Mesothelial cell of epicardium (in vitro differentiated cells): ENCODE results near the gene GALE. TPM values are rescaled to one million over a fixed set of nuclear protein-coding genes. Genes with fewer than 3 reads are reported as not detected.
"Not testable (repeated sequence)": the region's sequence is repeated elsewhere in the genome, so short reads cannot be mapped to it uniquely, and the experiment has no call there.

Experiments
- DNase-seq, 2 experiments: peaks; one replicate each; pipeline ENCODE4 v3.0.0; 2021; ENCODE audit warnings: low spot score in 2 of 2; ENCODE audit not compliant: unreplicated experiment in 2 of 2
- H3K27ac Mint-ChIP-seq: 2 replicates; pipeline ENCODE4 v1.8.0; 2021; ENCODE audit warnings: mixed read lengths
- H3K27me3 Mint-ChIP-seq: 2 replicates; pipeline ENCODE4 v1.8.0; 2021; ENCODE audit warnings: low read depth, mixed read lengths
- H3K36me3 Mint-ChIP-seq: 2 replicates; pipeline ENCODE4 v1.8.0; 2021; ENCODE audit warnings: mixed read lengths
- H3K4me1 Mint-ChIP-seq: 2 replicates; pipeline ENCODE4 v1.8.0; 2021; ENCODE audit warnings: mixed read lengths
- H3K4me3 Mint-ChIP-seq: 2 replicates; pipeline ENCODE4 v1.8.0; 2021; ENCODE audit warnings: mild to moderate bottlenecking, moderate library complexity, mixed read lengths
- H3K9me3 Mint-ChIP-seq: 2 replicates; pipeline ENCODE4 v1.8.0; 2021; ENCODE audit warnings: mixed read lengths
- total RNA-seq: library from RNA; stranded (reverse); gene quantifications from 3 replicates; pipeline ENCODE4 v1.2.1, GENCODE V29; 2021
- TF ChIP-seq, protein P1 (sequence below): fragments of 200-600 bp; sonication (generic); IDR thresholded peaks from one replicate; pipeline ENCODE4 v1.5.0; 2021; ENCODE audit warnings: antibody characterized with exemption; ENCODE audit not compliant: unreplicated experiment

Gene GALE
- total RNA-seq, 1 donor from 2014 or later: 22.5 TPM

GRCh38 chr1:23838401-23838866 is 37.9 kb upstream of the GALE start:
- peak overlapping the region; percentile 53 for H3K27ac Mint-ChIP-seq
- peak overlapping the region; percentile 71 for H3K4me3 Mint-ChIP-seq
- peaks cover 10% of the 10 kb centered on the region for H3K4me1 Mint-ChIP-seq
- DNase-seq: peak; percentile 30 to 72
- TF ChIP-seq, protein P1, sequence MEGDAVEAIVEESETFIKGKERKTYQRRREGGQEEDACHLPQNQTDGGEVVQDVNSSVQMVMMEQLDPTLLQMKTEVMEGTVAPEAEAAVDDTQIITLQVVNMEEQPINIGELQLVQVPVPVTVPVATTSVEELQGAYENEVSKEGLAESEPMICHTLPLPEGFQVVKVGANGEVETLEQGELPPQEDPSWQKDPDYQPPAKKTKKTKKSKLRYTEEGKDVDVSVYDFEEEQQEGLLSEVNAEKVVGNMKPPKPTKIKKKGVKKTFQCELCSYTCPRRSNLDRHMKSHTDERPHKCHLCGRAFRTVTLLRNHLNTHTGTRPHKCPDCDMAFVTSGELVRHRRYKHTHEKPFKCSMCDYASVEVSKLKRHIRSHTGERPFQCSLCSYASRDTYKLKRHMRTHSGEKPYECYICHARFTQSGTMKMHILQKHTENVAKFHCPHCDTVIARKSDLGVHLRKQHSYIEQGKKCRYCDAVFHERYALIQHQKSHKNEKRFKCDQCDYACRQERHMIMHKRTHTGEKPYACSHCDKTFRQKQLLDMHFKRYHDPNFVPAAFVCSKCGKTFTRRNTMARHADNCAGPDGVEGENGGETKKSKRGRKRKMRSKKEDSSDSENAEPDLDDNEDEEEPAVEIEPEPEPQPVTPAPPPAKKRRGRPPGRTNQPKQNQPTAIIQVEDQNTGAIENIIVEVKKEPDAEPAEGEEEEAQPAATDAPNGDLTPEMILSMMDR: no peak
- H3K27me3 Mint-ChIP-seq: peaks cover 31% of the 10 kb centered on the region
- H3K9me3 Mint-ChIP-seq: no peaks in the 10 kb centered on the region
- H3K36me3 Mint-ChIP-seq: no peaks in the 10 kb centered on the region

DNA sequence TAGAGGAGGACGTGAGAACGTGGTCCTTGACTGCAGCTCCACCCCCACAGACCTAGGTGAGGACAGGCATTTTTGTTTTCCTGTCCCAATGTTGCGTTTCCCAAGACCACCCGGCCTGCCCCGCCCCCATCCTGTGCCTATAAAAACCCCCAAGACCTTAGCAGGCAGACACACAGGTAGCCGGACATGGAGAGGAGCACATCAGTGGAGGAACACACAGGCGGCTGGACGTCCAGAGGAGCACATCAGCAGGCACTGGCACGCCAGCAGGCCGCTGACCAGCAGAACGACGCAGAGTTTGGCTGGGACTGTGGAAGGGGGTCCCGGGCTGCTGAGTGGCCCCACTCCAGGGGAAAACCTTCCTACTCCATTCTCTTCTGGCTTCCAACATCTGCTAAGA is 37.4 kb upstream of the GALE start:
- H3K9me3 Mint-ChIP-seq: no peaks in the 10 kb centered on the region
- TF ChIP-seq, protein P1: no peak
- DNase-seq: peak in 1 of 2 experiments; percentile 38
- peak overlapping the region; percentile 71 for H3K4me3 Mint-ChIP-seq
- H3K4me1 Mint-ChIP-seq: peaks cover 10% of the 10 kb centered on the region
- peak overlapping the region; percentile 53 for H3K27ac Mint-ChIP-seq
- peaks cover 31% of the 10 kb centered on the region for H3K27me3 Mint-ChIP-seq
- H3K36me3 Mint-ChIP-seq: no peaks in the 10 kb centered on the region

DNA sequence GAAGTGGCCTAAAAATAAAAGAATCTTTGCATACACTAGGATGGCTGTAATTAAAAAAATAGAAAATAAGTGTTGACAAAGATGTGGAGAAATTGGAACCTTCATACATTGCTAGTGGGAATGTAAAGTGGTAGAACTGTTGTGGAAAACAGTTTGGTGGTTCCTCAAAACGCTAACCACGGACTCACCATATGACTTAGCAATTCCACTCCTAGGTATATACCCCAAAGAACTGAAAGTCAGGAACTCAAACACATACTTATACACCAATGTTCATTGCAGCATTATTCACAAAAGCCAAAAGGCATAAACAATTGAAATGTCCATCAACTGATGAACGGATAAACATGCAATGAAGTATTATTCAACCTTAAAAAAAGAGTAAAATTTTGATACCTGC is 35.5 kb upstream of the GALE start:
- no peak for DNase-seq

DNA sequence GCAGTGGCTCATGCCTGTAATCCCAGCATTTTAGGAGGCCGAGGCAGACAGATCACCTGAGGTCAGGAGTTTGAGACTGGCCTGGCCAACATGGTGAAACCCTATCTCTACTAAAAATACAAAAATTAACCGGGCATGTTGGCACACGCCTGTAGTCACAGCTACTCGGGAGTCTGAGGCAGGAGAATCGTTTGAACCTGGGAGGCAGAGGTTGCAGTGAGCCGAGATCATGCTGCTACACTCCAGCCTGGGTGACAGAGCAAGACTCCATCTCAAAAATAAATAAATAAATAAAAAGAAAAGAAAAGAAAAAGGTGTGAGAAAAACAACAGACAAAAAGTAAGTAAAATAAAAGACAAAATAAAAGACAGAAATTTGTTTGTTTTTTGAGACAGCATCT is 33.6 kb upstream of the GALE start:
- H3K36me3 Mint-ChIP-seq, H3K9me3 Mint-ChIP-seq, H3K27ac Mint-ChIP-seq, H3K4me3 Mint-ChIP-seq, DNase-seq: not testable (repeated sequence)
- peaks cover 10% of the 10 kb centered on the region for H3K4me1 Mint-ChIP-seq
- H3K27me3 Mint-ChIP-seq: peaks cover 21% of the 10 kb centered on the region

More for the DNA sequence above, 35.5 kb upstream of the GALE start:
- H3K36me3 Mint-ChIP-seq: no peaks in the 10 kb centered on the region
- H3K4me1 Mint-ChIP-seq: peaks cover 10% of the 10 kb centered on the region
- peaks cover 21% of the 10 kb centered on the region for H3K27me3 Mint-ChIP-seq
- no peaks in the 10 kb centered on the region for H3K9me3 Mint-ChIP-seq
- H3K4me3 Mint-ChIP-seq: no peak overlapping the region
- H3K27ac Mint-ChIP-seq: no peak overlapping the region
- TF ChIP-seq, protein P1: no peak

DNA sequence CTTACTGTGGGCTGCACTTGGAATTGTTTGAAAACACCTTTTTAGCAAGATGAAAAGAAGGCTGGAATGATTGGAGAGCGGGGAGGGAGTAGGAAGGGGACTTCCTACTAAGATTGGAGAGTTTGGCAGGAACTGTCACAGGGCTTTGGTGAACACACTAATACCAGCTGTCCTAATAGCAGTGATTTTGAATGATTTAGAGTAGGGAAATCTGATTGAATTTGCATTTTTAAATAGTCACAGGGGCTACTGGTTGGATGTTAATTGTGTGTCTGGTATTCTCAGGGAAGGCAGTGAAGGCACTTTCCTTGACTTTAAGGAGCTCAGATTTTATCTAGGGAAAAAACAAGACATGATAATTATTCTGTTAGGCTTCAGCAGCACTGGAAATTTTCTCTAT is 27.2 kb upstream of the GALE start:
- Mint-ChIP-seq H3K27me3 (peaks cover 2% of the 10 kb centered on the region), H3K27ac (peak overlapping the region; percentile 17), H3K4me1 (peaks cover 13% of the 10 kb centered on the region), H3K9me3 (no peaks in the 10 kb centered on the region), H3K4me3 (no peak overlapping the region), H3K36me3 (no peaks in the 10 kb centered on the region)
- DNase-seq: no peak
- TF ChIP-seq, protein P1: no peak

DNA sequence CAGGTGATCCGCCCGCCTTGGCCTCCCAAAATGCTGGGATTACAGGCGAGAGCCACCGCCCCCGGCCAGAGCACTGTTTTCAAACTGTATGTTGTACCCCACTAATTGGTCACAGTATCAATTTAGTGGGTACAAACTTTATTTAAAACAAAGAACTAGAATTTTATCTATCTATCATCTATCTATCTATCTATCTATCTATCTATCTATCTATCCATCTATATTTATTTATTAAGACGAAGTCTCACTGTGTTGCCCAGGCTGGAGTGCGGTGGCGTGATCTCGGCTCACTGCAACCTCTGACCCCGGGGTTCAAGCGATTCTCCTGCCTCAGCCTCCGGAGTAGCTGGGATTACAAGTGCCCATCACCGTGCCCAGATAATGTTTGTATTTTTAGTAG is 26.0 kb upstream of the GALE start:
- not testable (repeated sequence) for H3K4me3 Mint-ChIP-seq, H3K9me3 Mint-ChIP-seq, H3K27me3 Mint-ChIP-seq

More for the DNA sequence above, 26.0 kb upstream of the GALE start:
- not testable (repeated sequence) for DNase-seq, H3K36me3 Mint-ChIP-seq, H3K27ac Mint-ChIP-seq
- H3K4me1 Mint-ChIP-seq: peaks cover 13% of the 10 kb centered on the region
